ENCODE measurements around the gene DUSP10.

Gene DUSP10

GRCh38 chr1:221706876-221707582 is 34.9 kb downstream of the DUSP10 start:
- in situ Hi-C loops (cut with HindIII; ENCODE audit: low sequenced_read_pairs) = no loop called here
- DNase-seq (ENCODE audit: low read depth, low spot score) = no peak

GRCh38 chr1:221706191-221706590 is 35.7 kb downstream of the DUSP10 start:
- TF ChIP-seq CTCF (IDR thresholded peaks at IDR 0.05; ENCODE audit: low read depth, low read length) = no peak
- no peak overlapping the region for H3K4me3 ChIP-seq (ENCODE audit: low read depth, low read length)
- in situ Hi-C loops (cut with HindIII; ENCODE audit: low sequenced_read_pairs) = no loop called here
- no peak for DNase-seq (ENCODE audit: low read depth, low spot score)

More at GRCh38 chr1:221706876-221707582, 34.9 kb downstream of the DUSP10 start:
- TF ChIP-seq CTCF (IDR thresholded peaks at IDR 0.05; ENCODE audit: low read depth, low read length) = no peak
- H3K4me3 ChIP-seq (ENCODE audit: low read depth, low read length) = no peak overlapping the region

- no peak for DNase-seq (ENCODE audit: low read depth, low spot score)
- no peak overlapping the region for H3K4me3 ChIP-seq (ENCODE audit: low read depth, low read length)
- no peak for TF ChIP-seq CTCF (IDR thresholded peaks at IDR 0.05; ENCODE audit: low read depth, low read length)
- in situ Hi-C loops (cut with HindIII; ENCODE audit: low sequenced_read_pairs) = no loop called here
Measured at GRCh38 chr1:221704306-221704705, 37.6 kb downstream of the DUSP10 start.

- no peak overlapping the region for H3K4me3 ChIP-seq (ENCODE audit: low read depth, low read length)
- no peak for TF ChIP-seq CTCF (IDR thresholded peaks at IDR 0.05; ENCODE audit: low read depth, low read length)
- in situ Hi-C loops (cut with HindIII; ENCODE audit: low sequenced_read_pairs) = no loop called here
- no peak for DNase-seq (ENCODE audit: low read depth, low spot score)
Measured at GRCh38 chr1:221701570-221702186, 40.2 kb downstream of the DUSP10 start.

- no peak for DNase-seq (ENCODE audit: low read depth, low spot score)
- no peak overlapping the region for H3K4me3 ChIP-seq (ENCODE audit: low read depth, low read length)
- TF ChIP-seq CTCF (IDR thresholded peaks at IDR 0.05; ENCODE audit: low read depth, low read length) = no peak
- in situ Hi-C loops (cut with HindIII; ENCODE audit: low sequenced_read_pairs) = no loop called here
Measured at GRCh38 chr1:221700948-221701347, 40.9 kb downstream of the DUSP10 start.

GRCh38 chr1:221700536-221700935 is 41.4 kb downstream of the DUSP10 start:
- in situ Hi-C loops (cut with HindIII; ENCODE audit: low sequenced_read_pairs) = no loop called here
- no peak for TF ChIP-seq CTCF (IDR thresholded peaks at IDR 0.05; ENCODE audit: low read depth, low read length)
- DNase-seq (ENCODE audit: low read depth, low spot score) = no peak
- no peak overlapping the region for H3K4me3 ChIP-seq (ENCODE audit: low read depth, low read length)

All from astrocyte of the spinal cord (primary cell).